ENCODE data around the gene ARHGAP10.

DNA sequence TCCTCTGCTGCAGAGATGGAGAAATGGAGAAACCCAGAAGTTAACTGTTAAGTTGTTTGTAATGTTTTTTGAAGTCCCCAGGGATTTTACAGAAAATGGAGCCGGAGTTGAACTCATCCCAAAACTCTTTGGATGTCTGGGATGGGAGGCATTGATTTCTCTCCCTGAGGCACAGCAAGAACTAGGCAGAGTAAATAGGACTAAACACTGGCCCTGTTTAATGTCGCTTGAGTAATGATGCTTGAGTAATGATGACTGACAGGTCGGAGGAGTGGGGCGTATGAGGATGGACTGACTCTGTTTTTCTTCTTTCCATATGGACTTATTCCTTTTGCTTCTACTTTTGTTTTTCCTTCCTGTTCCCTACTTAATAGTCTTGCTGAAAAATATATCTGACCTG lies 69.9 kb downstream of the ARHGAP10 start:
- TF ChIP-seq, protein P1, sequence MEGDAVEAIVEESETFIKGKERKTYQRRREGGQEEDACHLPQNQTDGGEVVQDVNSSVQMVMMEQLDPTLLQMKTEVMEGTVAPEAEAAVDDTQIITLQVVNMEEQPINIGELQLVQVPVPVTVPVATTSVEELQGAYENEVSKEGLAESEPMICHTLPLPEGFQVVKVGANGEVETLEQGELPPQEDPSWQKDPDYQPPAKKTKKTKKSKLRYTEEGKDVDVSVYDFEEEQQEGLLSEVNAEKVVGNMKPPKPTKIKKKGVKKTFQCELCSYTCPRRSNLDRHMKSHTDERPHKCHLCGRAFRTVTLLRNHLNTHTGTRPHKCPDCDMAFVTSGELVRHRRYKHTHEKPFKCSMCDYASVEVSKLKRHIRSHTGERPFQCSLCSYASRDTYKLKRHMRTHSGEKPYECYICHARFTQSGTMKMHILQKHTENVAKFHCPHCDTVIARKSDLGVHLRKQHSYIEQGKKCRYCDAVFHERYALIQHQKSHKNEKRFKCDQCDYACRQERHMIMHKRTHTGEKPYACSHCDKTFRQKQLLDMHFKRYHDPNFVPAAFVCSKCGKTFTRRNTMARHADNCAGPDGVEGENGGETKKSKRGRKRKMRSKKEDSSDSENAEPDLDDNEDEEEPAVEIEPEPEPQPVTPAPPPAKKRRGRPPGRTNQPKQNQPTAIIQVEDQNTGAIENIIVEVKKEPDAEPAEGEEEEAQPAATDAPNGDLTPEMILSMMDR (IDR thresholded peaks at IDR 0.05), result no peak
- TF ChIP-seq POLR2A (IDR thresholded peaks at IDR 0.05), result no peak

Data from testis (tissue), 2 donors.